GM12892 (cell line): Measurements from ENCODE around the gene RNF44.
A peak's percentile ranks its signal among the peaks of the same experiment; 100 is the strongest.

Experiments
- POLR2A ChIP-seq: IDR thresholded peaks from 2 replicates; pipeline ENCODE4 v1.6.1; 2011; ENCODE audit warnings: low read depth, low read length, control low read depth
- POLR2AphosphoS5 ChIP-seq: IDR thresholded peaks from 2 replicates; pipeline ENCODE4 v1.6.1; 2011; ENCODE audit warnings: low read depth, low read length, control low read depth

- 0 out of 2 replicates have a peak, but pooled peaks have one; percentile 32 for TF ChIP-seq POLR2AphosphoS5
- TF ChIP-seq POLR2A, result peak; percentile 65; the same call in 1 of the 2 replicates
Measured at GRCh38 chr5:176543428-176544182, 6.4 kb upstream of the RNF44 start.
